GM10248 (cell line): ENCODE data around the gene P2RX5.
A peak's percentile ranks its signal among the peaks of the same experiment; 100 is the strongest.
"Not testable (repeated sequence)": the region's sequence is repeated elsewhere in the genome, so short reads cannot be mapped to it uniquely, and the experiment has no call there.

Experiments
- CTCF ChIA-PET: fragments of 300-600 bp; sonication (Branson Sonifier 250); formaldehyde crosslinking; extraction: SDS; loops from one replicate; lab custom pipeline; 2021; ENCODE audit warnings: antibody characterized with exemption; lab: Yijun Ruan, JAX
- POLR2A ChIA-PET: fragments of 350-650 bp; sonication (Branson Sonifier 250); formaldehyde crosslinking; extraction: SDS; loops from one replicate; lab custom pipeline; 2020; ENCODE audit warnings: antibody characterized with exemption; lab: Yijun Ruan, JAX
- DNase-seq: peaks from one replicate; pipeline ENCODE4 v3.0.0; 2012; ENCODE audit errors: extremely low spot score
- TF ChIP-seq, protein P1 (sequence below): IDR thresholded peaks from 2 replicates; pipeline ENCODE4 v1.5.1; 2012; ENCODE audit warnings: mild to moderate bottlenecking, low read depth; ENCODE audit errors: extremely low read depth, missing control alignments, control extremely low read depth

P2RX5 gene

DNA sequence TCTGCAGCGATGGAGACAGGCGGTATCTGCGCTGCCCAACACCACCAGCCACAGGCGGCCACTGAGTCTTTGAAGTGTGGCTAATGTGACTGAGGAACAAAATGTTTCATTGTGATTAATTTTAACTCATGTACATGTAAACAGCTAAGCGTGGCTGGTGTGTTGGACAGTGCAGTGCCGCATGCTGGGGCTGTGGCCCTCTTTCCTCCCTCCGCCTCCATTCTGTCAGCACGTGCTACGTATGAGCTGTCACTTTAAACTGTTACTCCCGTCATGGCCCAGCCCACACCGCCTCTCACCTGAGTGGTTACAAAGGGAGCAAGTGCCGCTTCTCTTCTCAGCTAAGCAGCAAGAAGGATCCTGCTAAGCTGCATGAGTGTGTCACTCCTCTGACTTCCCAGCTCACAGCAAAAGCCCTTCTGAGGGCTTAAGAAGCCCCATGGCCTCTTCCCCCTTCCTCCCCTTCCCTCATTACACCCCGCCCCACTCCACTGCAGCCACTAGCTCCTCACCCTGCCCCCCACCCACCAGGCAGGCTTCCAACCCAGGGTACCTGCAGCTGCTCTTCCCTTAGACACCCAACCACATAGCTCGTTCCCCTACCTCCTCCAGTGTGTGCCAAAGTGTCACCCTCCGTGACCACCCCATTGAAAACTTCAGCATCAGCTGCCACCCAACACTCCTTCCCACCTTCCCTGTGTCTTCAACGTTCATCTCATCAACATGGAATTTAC lies 42.8 kb upstream of the P2RX5 start:
- DNase-seq: no peak
- ChIA-PET CTCF (interaction anchor here (0.7 to 9.8 kb wide), 30 partner anchors 9 to 336 kb away, joined by 3 to 217 read pairs (median 10); partner anchors contain the start of genes CTNS, HASPIN, NCBP3 and P2RX5), POLR2A (interaction anchor here (0.6 kb wide), 1 partner anchor 19 kb away, joined by 4 read pairs; no protein-coding TSS in a partner anchor)
- TF ChIP-seq, protein P1, sequence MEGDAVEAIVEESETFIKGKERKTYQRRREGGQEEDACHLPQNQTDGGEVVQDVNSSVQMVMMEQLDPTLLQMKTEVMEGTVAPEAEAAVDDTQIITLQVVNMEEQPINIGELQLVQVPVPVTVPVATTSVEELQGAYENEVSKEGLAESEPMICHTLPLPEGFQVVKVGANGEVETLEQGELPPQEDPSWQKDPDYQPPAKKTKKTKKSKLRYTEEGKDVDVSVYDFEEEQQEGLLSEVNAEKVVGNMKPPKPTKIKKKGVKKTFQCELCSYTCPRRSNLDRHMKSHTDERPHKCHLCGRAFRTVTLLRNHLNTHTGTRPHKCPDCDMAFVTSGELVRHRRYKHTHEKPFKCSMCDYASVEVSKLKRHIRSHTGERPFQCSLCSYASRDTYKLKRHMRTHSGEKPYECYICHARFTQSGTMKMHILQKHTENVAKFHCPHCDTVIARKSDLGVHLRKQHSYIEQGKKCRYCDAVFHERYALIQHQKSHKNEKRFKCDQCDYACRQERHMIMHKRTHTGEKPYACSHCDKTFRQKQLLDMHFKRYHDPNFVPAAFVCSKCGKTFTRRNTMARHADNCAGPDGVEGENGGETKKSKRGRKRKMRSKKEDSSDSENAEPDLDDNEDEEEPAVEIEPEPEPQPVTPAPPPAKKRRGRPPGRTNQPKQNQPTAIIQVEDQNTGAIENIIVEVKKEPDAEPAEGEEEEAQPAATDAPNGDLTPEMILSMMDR: no peak

DNA sequence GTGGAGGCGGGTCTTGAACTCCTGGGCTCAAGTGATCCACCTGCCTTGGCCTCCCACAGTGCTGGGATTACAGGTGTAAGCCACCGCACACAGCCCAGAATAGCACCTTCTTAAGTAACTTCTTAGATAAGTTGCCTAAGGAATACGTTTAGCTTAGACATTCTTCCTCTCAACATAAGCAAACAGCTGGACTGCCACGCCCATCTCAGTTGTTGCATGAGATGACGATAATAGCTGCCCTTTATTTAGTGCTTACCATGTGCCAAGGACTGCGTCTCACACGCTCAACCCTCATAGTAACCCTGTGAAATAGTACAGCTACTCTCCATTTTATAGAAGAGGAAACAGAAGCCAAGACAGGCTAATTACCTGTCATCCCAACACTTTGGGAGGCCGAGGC lies 39.6 kb upstream of the P2RX5 start:
- CTCF ChIA-PET: interaction anchor here (1.0 to 9.8 kb wide), 13 partner anchors 8 to 172 kb away, joined by 3 to 217 read pairs (median 8); partner anchors contain the start of genes HASPIN and NCBP3
- no peak for DNase-seq
- POLR2A ChIA-PET: no interaction called here

DNA sequence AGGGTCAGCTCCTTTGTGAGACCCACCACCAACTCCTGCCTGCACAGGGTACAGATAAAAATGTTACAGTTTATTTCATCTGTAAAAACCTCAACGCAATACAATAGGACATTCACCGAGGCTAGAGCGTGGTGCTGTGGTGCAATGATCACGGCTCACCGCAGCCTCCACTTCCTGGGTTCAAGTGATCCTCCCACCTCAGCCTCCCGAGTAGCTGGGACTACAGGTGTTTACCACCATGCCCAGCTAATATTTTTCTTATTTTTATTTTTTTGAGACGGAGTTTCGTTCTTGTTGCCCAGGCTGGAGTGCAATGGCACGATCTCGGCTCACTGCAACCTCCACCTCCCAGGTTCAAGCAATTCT lies 38.9 kb upstream of the P2RX5 start:
- not testable (repeated sequence) for DNase-seq
- POLR2A ChIA-PET: interaction anchor here (0.5 kb wide), 1 partner anchor 113 kb away, joined by 19 read pairs; no protein-coding TSS in a partner anchor
- CTCF ChIA-PET: interaction anchor here (1.0 to 9.8 kb wide), 14 partner anchors 8 to 180 kb away, joined by 3 to 217 read pairs (median 4); partner anchors contain the start of genes HASPIN and NCBP3

More for the DNA sequence above, 39.6 kb upstream of the P2RX5 start:
- TF ChIP-seq, protein P1: no peak

DNA sequence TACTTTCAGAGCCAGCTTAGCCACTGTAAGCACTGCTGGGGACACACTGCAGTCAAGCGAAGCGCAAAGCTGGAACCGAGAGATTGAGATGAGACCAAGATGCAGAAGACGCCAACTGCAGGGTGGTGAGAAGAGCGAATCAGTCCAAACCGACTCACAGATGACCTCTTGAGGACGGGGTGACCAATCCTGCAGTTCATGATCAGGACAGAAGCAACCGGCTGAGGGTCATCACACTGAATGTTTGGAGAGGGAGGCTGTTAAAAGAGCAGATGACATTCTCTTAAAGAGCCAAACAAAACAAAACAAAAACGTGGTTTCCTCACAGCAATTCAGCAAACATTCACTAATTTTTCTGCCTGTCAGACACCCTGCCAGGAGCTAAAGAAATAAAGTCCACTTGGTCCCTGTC lies 36.3 kb upstream of the P2RX5 start:
- ChIA-PET POLR2A (no interaction called here), CTCF (interaction anchor here (0.6 to 9.8 kb wide), 20 partner anchors 8 to 266 kb away, joined by 3 to 217 read pairs (median 4); partner anchors contain the start of genes HASPIN, NCBP3 and P2RX5)
- peak; percentile 80 for DNase-seq
- TF ChIP-seq, protein P1: peak; percentile 82

DNA sequence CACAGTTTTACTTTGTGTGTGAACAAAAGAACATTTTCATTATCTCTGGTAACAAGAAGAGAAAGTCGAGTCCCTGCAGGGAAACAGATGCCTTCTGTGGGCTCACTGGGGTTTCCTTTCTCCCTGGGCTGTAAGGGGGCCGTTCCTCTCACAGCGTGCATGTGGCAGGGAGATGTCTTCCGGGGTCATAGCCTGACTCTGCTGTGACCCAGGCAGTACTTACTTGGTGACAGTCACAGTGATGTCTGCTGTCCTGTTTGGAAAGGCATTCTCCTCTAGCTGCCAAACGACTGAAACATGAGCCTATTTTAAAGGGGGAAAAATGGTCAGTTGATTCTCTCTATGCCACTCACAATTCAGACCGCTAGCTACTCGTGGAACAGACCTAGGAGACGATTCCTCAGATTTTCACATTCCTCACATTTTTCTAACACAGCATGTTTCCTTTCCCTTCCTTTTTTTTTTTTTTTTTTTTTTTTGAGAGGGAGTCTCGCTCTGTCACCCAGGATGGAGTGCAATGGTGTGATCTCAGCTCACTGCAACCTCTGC lies 35.0 kb upstream of the P2RX5 start:
- TF ChIP-seq, protein P1: no peak
- CTCF ChIA-PET: interaction anchor here (0.9 to 6.2 kb wide), 9 partner anchors 8 to 129 kb away, joined by 3 to 69 read pairs (median 5); partner anchors contain the start of genes HASPIN and NCBP3
- no peak for DNase-seq
- POLR2A ChIA-PET: no interaction called here

DNA sequence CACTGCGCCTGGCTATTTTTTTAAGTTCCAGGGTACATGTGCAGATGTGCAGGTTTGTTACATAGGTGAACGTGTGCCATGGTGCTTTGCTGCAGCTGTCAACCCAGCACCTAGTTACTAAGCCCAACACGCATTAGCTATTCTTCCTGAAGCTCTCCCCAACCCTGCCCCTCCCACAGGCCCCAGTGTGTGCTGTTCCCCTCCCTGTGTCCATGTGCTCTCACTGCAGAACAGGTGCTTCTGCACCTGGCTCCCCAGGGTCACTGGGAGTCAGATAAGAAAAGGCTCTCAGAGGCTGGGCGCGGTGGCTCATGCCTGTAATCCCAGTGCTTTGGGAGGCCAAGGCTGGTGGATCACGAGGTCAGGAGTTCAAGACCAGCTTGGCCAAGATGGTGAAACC lies 33.9 kb upstream of the P2RX5 start:
- no peak for DNase-seq
- TF ChIP-seq, protein P1: no peak
- CTCF ChIA-PET: interaction anchor here (1.2 to 6.2 kb wide), 5 partner anchors 9 to 132 kb away, joined by 3 to 69 read pairs (median 5); no protein-coding TSS in a partner anchor
- POLR2A ChIA-PET: interaction anchor here (0.6 kb wide), 1 partner anchor 67 kb away, joined by 5 read pairs; no protein-coding TSS in a partner anchor

DNA sequence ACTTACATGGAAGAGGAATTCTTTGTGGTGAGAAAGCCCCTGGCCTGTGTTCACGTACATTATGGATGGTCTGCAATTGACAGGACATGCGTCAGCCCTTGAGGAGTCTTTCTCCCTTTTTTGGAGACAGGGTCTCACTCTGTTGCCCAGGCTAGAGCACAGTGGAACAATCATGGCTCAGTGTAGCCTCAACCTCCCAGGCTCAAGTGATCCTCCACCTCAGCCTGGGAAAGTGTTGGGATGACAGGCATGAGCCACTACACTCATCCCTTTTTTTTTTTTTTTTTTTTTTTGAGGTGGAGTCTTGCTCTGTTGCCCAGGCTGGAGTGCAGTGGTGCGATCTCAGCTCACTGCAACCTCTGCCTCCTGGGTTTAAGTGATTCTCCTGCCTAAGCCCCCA lies 32.1 kb upstream of the P2RX5 start:
- ChIA-PET POLR2A (interaction anchor here (0.7 kb wide), 1 partner anchor 45 kb away, joined by 4 read pairs; no protein-coding TSS in a partner anchor), CTCF (interaction anchor here (1.3 to 6.2 kb wide), 7 partner anchors 7 to 1312 kb away, joined by 3 to 69 read pairs (median 10); partner anchors contain the start of gene NCBP3)
- not testable (repeated sequence) for DNase-seq
